Measurements from ENCODE around the gene DCLK1. TPM values are rescaled to one million over a fixed set of nuclear protein-coding genes. Genes with fewer than 3 reads are reported as not detected.

Gene DCLK1
- total RNA-seq, 4 donors from 2014 or later, result 20.5 to 40.1 (median 28.7) TPM

DNA sequence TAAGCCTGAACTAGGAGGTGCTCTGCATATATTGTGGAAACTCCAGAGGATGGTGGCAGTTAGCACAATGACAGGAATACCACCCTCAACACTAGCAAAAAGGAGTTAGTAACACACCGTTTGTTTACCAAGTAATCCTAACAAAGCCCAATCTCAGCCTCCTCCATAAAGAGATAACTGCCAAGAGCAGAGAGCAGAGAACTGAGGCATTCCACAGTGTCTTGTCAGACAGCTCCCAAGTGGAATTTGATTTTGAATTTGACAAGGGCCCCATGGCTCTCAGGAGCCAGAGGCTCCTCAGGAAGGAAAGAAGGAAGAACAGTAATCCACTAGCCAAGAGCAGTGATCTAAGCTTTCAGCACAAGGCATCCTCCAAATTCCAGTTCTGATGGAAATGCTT lies 298.6 kb downstream of the DCLK1 start:
- Histone ChIP-seq H3K36me3 (peaks cover 0 to 4% (median 0%) of the 10 kb centered on the region in 4 donors), H3K27me3 (no peaks in the 10 kb centered on the region), H3K4me1 (no peaks in the 10 kb centered on the region), H3K4me3 (no peak overlapping the region), H3K27ac (replicated peaks in 1 of 4) (no peak overlapping the region), H3K9me3 (no peaks in the 10 kb centered on the region)
- TF ChIP-seq POLR2A (IDR thresholded peaks at IDR 0.05; ENCODE audit: low read depth) (no peak), POLR2AphosphoS5 (IDR thresholded peaks at IDR 0.05) (no peak), EP300 (IDR thresholded peaks at IDR 0.05) (no peak), CTCF (IDR thresholded peaks at IDR 0.05) (no peak)
- no peak for DNase-seq (ENCODE audit: extremely low spot score)
- WGBS, result 50% methylated on average over 1 of the region's 1 CpG
- intact Hi-C loops (cut with DNase I), result no loop called here

DNA sequence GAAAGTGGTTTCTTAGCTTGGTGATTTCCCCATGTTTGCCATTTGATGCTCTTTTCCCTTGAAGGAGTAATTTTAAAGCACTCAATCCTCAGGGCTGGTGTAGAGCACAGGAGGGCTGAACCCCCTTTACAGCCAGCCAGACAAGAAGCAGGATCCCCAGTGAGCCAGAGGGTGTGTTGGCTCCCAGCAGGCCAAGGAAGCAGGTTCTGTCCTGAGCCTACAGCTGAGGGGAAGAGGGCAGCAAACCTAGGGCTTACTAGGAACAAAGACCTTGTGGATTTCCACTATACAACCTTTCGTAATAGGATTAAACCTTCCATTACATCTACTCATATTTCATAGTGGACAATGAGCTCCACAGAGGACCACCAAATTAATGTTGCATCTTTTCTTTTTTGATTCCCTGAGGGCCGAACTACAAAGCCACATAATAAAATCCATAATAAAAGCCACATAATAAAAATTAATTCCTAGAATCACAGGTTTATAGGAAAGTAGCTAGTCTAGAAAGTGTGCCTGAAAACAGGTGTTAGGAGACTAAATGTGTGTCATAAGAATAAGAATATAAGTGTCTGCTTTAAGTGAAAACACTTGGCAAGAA lies 300.2 kb downstream of the DCLK1 start:
- no peak for DNase-seq (ENCODE audit: extremely low spot score)
- no peaks in the 10 kb centered on the region for H3K4me1 ChIP-seq
- TF ChIP-seq CTCF (IDR thresholded peaks at IDR 0.05), result no peak
- TF ChIP-seq POLR2AphosphoS5 (IDR thresholded peaks at IDR 0.05), result no peak
- TF ChIP-seq EP300 (IDR thresholded peaks at IDR 0.05), result no peak
- TF ChIP-seq POLR2A (IDR thresholded peaks at IDR 0.05; ENCODE audit: low read depth), result no peak
- H3K9me3 ChIP-seq, result no peaks in the 10 kb centered on the region
- H3K36me3 ChIP-seq, result peaks cover 0 to 4% (median 0%) of the 10 kb centered on the region in 4 donors
- no peak overlapping the region for H3K4me3 ChIP-seq
- intact Hi-C loops (cut with DNase I), result no loop called here
- H3K27ac ChIP-seq (replicated peaks in 1 of 4), result no peak overlapping the region
- no peaks in the 10 kb centered on the region for H3K27me3 ChIP-seq
- 95% methylated on average over 2 of the region's 2 CpGs for WGBS

- H3K27me3 ChIP-seq, result no peaks in the 10 kb centered on the region
- DNase-seq (ENCODE audit: extremely low spot score), result no peak
- 83% methylated on average over 10 of the region's 10 CpGs for WGBS
- H3K36me3 ChIP-seq, result no peaks in the 10 kb centered on the region
- H3K27ac ChIP-seq (replicated peaks in 1 of 4), result no peak overlapping the region
- no peak overlapping the region for H3K4me3 ChIP-seq
- TF ChIP-seq CTCF (IDR thresholded peaks at IDR 0.05), result peak in 1 of 3 experiments; percentile 14
- TF ChIP-seq POLR2A (IDR thresholded peaks at IDR 0.05; ENCODE audit: low read depth), result no peak
- H3K4me1 ChIP-seq, result no peaks in the 10 kb centered on the region
- intact Hi-C loops (cut with DNase I), result no loop called here
- H3K9me3 ChIP-seq, result no peaks in the 10 kb centered on the region
Measured at GRCh38 chr13:35826626-35827254, 304.4 kb downstream of the DCLK1 start.

- H3K4me1 ChIP-seq, result no peaks in the 10 kb centered on the region
- H3K4me3 ChIP-seq, result no peak overlapping the region
- TF ChIP-seq EP300 (IDR thresholded peaks at IDR 0.05) (no peak), POLR2AphosphoS5 (IDR thresholded peaks at IDR 0.05) (no peak), POLR2A (IDR thresholded peaks at IDR 0.05; ENCODE audit: low read depth) (no peak), CTCF (IDR thresholded peaks at IDR 0.05) (no peak)
- no peaks in the 10 kb centered on the region for H3K9me3 ChIP-seq
- H3K27ac ChIP-seq (replicated peaks in 1 of 4), result no peak overlapping the region
- WGBS, result 94% methylated on average over 8 of the region's 8 CpGs
- no peaks in the 10 kb centered on the region for H3K36me3 ChIP-seq
- no peaks in the 10 kb centered on the region for H3K27me3 ChIP-seq
- DNase-seq (ENCODE audit: extremely low spot score), result no peak
- intact Hi-C loops (cut with DNase I), result no loop called here
Measured at GRCh38 chr13:35824825-35825224, 306.4 kb downstream of the DCLK1 start.

- Histone ChIP-seq H3K27me3 (no peaks in the 10 kb centered on the region), H3K27ac (replicated peaks in 1 of 4) (no peak overlapping the region), H3K4me3 (no peak overlapping the region), H3K4me1 (no peaks in the 10 kb centered on the region), H3K36me3 (no peaks in the 10 kb centered on the region), H3K9me3 (no peaks in the 10 kb centered on the region)
- WGBS, result 93% methylated on average over 12 of the region's 12 CpGs
- TF ChIP-seq CTCF (IDR thresholded peaks at IDR 0.05), result no peak
- no peak for TF ChIP-seq POLR2AphosphoS5 (IDR thresholded peaks at IDR 0.05)
- TF ChIP-seq POLR2A (IDR thresholded peaks at IDR 0.05; ENCODE audit: low read depth), result no peak
- no peak for TF ChIP-seq EP300 (IDR thresholded peaks at IDR 0.05)
- intact Hi-C loops (cut with DNase I), result no loop called here
- no peak for DNase-seq (ENCODE audit: extremely low spot score)
Measured at GRCh38 chr13:35824395-35824794, 306.8 kb downstream of the DCLK1 start.

All from esophagus muscularis mucosa (tissue), 4 donors.